Gastroesophageal sphincter (tissue), 3 donors: Measurements from ENCODE around the gene KLHDC1.

Source experiments
- CTCF ChIP-seq, 4 experiments: fragments of 200-600 bp in 2 of 4; fragments of 450-650 bp in 2 of 4; sonication (generic) in 1 of 4; IDR thresholded peaks; one replicate each; pipeline ENCODE4 v1.5.1; 2017 to 2019; ENCODE audit warnings: antibody characterized with exemption in 4 of 4, mild to moderate bottlenecking in 2 of 4, moderate library complexity in 2 of 4
- EP300 ChIP-seq: sonication (generic); formaldehyde crosslinking; IDR thresholded peaks from one replicate; pipeline ENCODE4 v1.6.1; 2017; ENCODE audit warnings: antibody characterized with exemption, mild to moderate bottlenecking
- POLR2A ChIP-seq, 2 donors: fragments of 450-650 bp; IDR thresholded peaks; one replicate each; pipeline ENCODE4 v1.6.1; 2017; ENCODE audit warnings: antibody characterized with exemption in 2 of 2, mild to moderate bottlenecking in 2 of 2, moderate library complexity in 1 of 2

DNA sequence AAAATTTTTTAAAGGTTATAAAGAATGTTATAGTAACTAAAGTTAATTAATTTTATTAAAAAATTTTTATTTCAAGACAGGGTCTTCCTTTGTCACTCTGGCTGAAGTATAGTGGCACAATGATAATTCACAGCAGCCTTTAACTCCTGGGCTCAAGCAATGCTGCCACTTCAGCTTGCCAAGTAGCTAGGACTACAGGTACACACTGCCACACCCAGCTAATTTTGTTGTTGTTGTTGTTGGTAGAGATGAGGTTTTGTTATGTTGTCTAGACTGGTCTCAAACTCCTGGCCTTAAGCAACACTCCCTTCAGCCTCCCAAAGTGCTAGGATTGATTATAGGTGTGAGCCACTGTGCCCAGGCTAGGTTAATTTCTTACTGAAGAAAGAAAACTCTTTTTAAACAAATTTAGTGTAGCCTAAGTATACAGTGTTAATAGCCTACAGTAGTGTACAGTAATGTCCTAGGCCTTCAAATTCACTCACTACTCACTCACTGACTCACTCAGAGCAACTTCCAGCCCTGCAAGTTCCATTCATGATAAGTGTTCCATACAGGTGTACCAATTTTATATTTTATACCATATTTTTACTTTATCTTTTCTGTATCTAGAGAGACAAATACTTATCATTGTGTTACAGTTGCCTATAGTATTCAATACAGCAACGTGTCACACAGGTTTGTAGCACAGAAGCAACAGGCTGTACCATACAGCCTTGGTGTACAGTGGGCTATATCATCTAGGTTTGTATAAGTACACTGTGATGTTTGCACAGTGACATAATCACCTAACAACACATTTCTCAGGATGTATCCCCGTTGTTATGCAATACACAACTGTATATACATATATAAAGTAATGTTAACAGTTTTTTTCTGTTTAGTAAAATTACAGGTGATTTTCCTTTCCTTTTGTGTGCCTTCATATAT lies 33.1 kb upstream of the KLHDC1 start:
- no peak for TF ChIP-seq CTCF (IDR thresholded peaks at IDR 0.05)
- TF ChIP-seq POLR2A (IDR thresholded peaks at IDR 0.05): no peak
- TF ChIP-seq EP300: no peak
